Measurements from ENCODE around the gene TSHR. TPM values are rescaled to one million over a fixed set of nuclear protein-coding genes. Genes with fewer than 3 reads are reported as not detected.

TSHR gene
- total RNA-seq, 4 donors from 2014 or later: 0.99 to 1.8 (median 1.1) TPM; not detected in 1

DNA sequence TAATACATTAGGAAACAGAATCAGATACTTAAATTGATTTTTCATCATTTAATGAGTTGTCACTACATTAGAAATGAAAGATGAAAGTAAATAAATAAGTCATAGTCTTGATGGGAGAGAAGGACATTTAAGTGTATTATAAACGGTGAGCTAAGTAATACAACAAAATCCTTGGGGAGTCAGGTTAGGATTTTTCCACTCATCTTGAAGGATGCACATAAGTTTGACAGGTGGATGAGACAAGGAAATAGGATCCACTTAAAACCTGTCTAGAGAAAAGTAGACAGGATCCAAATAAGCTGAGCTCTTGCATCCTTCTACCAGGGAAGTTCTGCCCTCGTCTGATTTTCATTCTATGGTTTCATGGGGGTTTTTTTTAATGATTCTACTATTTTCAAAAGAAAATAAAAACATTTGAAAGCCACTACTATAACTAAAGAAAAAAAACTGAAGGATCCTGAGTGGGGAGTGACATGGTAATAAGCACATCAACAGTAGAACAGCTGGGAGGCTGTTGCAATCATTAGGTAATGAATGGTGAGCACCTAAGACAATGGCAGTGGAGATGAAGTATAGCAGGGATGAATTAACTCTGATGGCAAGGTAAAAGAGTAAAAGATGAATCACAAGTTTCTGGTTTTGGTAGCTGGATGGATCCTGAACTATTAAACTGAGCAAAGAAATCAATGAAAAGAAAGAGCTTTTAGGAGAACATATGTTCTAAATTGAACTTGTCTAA is 30.9 kb upstream of the TSHR start:
- DNase-seq (ENCODE audit: low spot score in 2 of 2): no peak
- TF ChIP-seq, protein P1, sequence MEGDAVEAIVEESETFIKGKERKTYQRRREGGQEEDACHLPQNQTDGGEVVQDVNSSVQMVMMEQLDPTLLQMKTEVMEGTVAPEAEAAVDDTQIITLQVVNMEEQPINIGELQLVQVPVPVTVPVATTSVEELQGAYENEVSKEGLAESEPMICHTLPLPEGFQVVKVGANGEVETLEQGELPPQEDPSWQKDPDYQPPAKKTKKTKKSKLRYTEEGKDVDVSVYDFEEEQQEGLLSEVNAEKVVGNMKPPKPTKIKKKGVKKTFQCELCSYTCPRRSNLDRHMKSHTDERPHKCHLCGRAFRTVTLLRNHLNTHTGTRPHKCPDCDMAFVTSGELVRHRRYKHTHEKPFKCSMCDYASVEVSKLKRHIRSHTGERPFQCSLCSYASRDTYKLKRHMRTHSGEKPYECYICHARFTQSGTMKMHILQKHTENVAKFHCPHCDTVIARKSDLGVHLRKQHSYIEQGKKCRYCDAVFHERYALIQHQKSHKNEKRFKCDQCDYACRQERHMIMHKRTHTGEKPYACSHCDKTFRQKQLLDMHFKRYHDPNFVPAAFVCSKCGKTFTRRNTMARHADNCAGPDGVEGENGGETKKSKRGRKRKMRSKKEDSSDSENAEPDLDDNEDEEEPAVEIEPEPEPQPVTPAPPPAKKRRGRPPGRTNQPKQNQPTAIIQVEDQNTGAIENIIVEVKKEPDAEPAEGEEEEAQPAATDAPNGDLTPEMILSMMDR (IDR thresholded peaks at IDR 0.05): no peak
- TF ChIP-seq POLR2A (IDR thresholded peaks at IDR 0.05): no peak
- no peak overlapping the region for H3K4me3 ChIP-seq (ENCODE audit: low read depth, poor library complexity, severe bottlenecking)
- WGBS, 2 donors: 87 to 93% methylated on average over 2 of the region's 2 CpGs
- intact Hi-C loops (cut with DNase I; ENCODE audit: low total_unique reads): no loop called here

DNA sequence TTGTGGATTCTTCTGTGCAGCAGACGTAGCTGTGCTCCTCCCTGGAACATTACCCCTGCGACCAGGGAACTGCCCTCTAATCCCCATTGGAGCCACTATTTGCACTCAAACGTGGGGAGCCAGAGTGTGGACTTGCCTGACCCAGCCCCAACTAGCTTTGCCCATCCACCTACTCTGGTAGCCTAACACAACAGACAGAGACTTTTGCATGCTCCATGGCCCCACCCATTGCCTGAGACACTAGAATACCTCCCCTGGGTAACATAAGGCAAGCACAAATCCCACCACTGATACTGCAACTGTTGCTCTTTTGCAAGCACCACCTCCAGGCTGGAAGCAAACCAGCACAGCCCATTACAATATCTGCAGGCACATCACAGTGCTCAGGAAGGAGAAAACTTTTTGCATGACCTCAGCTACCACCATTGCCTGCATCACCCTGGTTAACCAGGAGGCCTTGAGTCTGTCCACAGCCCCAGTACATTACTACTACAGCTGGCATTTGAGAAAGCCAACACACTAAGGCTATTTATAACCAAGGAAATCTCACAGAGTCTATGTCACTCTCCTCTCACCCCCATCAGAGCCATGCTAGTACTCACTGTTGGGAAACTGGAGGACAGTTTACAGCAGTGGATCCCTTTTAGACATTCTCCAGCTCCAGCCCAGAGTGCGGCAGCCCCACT is 28.9 kb upstream of the TSHR start:
- no peak for DNase-seq (ENCODE audit: low spot score in 2 of 2)
- H3K4me3 ChIP-seq (ENCODE audit: low read depth, poor library complexity, severe bottlenecking): no peak overlapping the region
- TF ChIP-seq POLR2A (IDR thresholded peaks at IDR 0.05): no peak
- TF ChIP-seq, protein P1 (IDR thresholded peaks at IDR 0.05): no peak
- intact Hi-C loops (cut with DNase I; ENCODE audit: low total_unique reads): no loop called here
- 90 to 93% methylated on average over 2 to 4 of the region's 4 CpGs for WGBS, 2 donors

DNA sequence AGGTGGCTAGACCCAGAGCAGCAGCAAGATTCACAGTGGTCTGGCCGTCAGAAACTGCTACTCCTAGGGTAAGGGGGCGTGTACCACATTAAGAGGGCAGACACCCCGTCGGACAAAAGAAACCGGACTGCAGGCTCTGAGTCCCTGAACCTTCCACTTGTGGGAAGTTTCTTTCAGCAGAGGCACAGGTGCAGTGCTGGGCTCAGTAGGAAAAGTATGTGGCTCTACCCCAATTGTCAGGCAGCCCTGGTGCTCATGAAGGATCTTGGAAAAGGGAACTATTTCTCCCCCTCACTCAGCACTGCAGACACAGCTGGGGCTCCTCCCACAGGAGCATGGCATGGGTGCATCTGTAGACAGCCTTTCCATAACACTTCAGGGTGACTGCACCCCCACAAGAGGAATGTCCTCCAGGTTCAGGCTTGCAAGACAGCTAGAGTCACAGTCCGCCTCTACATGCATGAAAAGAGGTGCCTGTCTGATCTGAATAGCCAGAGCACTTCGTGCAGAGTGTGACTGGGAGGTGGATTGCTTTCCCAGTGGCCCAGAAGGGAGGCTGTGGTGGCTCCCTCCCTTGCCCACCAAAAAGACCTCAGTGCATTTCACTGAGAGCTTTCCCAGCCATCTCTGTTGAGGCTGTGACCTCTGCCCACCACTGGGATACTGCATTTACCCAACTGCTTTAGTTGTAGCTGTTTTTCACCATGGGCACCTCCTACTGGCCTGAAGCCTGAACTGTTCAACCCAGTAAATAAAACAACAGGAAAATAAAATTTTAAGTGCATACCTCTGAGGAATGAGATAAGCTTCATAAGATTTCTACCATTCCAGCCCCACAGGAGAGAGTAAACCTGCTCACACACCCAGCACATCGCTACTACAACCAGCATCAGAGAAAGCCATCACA is 28.1 kb upstream of the TSHR start:
- no peak for TF ChIP-seq POLR2A (IDR thresholded peaks at IDR 0.05)
- TF ChIP-seq, protein P1 (IDR thresholded peaks at IDR 0.05): no peak
- WGBS, 2 donors: 77 to 87% methylated on average over 8 of the region's 8 CpGs
- intact Hi-C loops (cut with DNase I; ENCODE audit: low total_unique reads): no loop called here
- no peak overlapping the region for H3K4me3 ChIP-seq (ENCODE audit: low read depth, poor library complexity, severe bottlenecking)
- DNase-seq (ENCODE audit: low spot score in 2 of 2): no peak

DNA sequence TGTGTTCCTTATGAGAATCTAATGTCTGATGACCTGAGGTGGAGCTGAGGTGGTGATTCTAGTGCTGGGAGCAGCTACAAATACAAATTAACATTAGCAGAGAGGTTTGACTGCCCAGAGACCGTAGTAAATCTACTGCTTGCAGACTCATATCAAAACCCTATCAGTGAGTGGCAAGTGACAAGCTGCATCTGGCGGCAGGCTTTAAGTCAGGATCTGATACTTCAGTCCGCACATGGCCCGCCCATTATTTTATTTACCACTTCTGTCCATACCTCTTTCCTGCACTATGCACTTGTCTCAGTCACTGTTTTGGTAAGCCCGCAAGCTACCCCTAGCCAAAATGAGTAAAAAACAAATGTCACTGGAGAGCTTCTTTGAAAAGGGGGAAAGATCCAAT is 25.3 kb upstream of the TSHR start:
- TF ChIP-seq, protein P1 (IDR thresholded peaks at IDR 0.05): no peak
- TF ChIP-seq POLR2A (IDR thresholded peaks at IDR 0.05): no peak
- intact Hi-C loops (cut with DNase I; ENCODE audit: low total_unique reads): no loop called here
- no peak for DNase-seq (ENCODE audit: low spot score in 2 of 2)
- 95% methylated on average over 5 of the region's 5 CpGs for WGBS, 2 donors
- no peak overlapping the region for H3K4me3 ChIP-seq (ENCODE audit: low read depth, poor library complexity, severe bottlenecking)

DNA sequence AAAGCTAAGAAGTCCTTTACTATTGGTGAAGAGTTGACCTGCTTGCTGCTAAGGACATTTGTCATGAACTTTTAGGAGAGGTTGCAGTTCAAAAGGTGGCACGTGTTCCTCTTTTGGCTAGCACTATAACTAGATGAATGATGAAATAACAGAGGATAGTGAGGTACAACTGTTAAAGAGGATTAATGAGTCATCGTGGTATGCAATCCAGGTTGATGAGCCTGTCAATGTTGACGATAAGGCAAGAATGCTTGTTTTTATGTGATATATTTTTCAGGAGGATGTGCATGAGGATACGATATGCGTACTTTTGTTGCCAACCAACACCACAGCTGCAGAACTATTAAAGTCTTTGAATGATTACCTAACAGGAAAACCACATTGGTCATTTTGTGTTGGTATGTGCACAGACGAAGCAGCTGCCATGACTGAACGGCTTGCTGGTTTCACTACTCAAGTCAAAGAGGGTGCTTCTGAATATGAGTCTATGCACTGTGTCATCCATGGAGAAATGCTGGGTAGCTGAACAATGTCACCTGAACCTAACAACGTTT is 24.5 kb upstream of the TSHR start:
- no peak for DNase-seq (ENCODE audit: low spot score in 2 of 2)
- TF ChIP-seq POLR2A (IDR thresholded peaks at IDR 0.05): no peak
- TF ChIP-seq, protein P1 (IDR thresholded peaks at IDR 0.05): no peak
- intact Hi-C loops (cut with DNase I; ENCODE audit: low total_unique reads): no loop called here
- WGBS, 2 donors: 47 to 53% methylated on average over 8 of the region's 8 CpGs
- H3K4me3 ChIP-seq (ENCODE audit: low read depth, poor library complexity, severe bottlenecking): no peak overlapping the region
